ENCODE measurements around the gene CLDN19. TPM values are rescaled to one million over a fixed set of nuclear protein-coding genes. Genes with fewer than 3 reads are reported as not detected.

Gene CLDN19
- total and polyA plus RNA-seq, 2 of the 8 experiments (the other 6 are each of a cell fraction or from before 2014, with no cell fraction given), result 9.7 to 17.2 TPM

GRCh38 chr1:42733415-42734200 is 6.4 kb downstream of the CLDN19 start:
- Histone ChIP-seq H3K4me1 (replicated peaks in 1 of 4; ENCODE audit: control insufficient read depth in 3 of 4, insufficient read depth in 4 of 4, low read length in 3 of 4) (peaks cover 0 to 7% (median under 1%) of the 10 kb centered on the region in 4 experiments; a peak in 3 of 7 replicates), H4K20me1 (replicated peaks in 1 of 2; ENCODE audit: control insufficient read depth in 1 of 2, insufficient read depth in 2 of 2, low read length in 2 of 2) (peaks cover 0 to 3% of the 10 kb centered on the region in 2 experiments), H3K79me1 (ENCODE audit: low read depth, low read length) (no peaks in the 10 kb centered on the region), H3K79me2 (ENCODE audit: control insufficient read depth in 1 of 2, insufficient read depth in 2 of 2, low read length in 2 of 2) (no peaks in the 10 kb centered on the region), H3K36me3 (ENCODE audit: control insufficient read depth in 2 of 4, insufficient read depth in 4 of 4, low read length in 3 of 4) (no peaks in the 10 kb centered on the region), H2BK15ac (ENCODE audit: low read length) (no peak overlapping the region), H4K91ac (replicated peaks; ENCODE audit: insufficient read length, low read length) (peak overlapping the region; percentile 1), H2AFZ (ENCODE audit: low read length) (no peak overlapping the region), H3K23me2 (ENCODE audit: low read depth, low read length) (no peaks in the 10 kb centered on the region), H2BK20ac (ENCODE audit: low read length) (no peak overlapping the region), H4K8ac (ENCODE audit: extremely low read depth, insufficient read depth, low read length) (no peak overlapping the region), H3K4ac (replicated peaks; ENCODE audit: insufficient read length, low read depth, low read length) (peak overlapping the region; percentile 75), H3K9ac (replicated peaks in 1 of 4; ENCODE audit: extremely low read depth in 1 of 4, low read depth in 3 of 4, low read length in 3 of 4) (no peak overlapping the region; a peak in 1 of 7 replicates), H3K9me3 (ENCODE audit: insufficient read depth in 2 of 2, low read depth in 1 of 2, low read length in 1 of 2) (no peaks in the 10 kb centered on the region), H3K4me2 (ENCODE audit: insufficient read depth in 1 of 2, low read depth in 2 of 2, low read length in 2 of 2) (no peak overlapping the region), H2BK5ac (ENCODE audit: low read depth, low read length) (0 out of 2 replicates have a peak overlapping the region, but pooled peaks have one; percentile 9), H3K23ac (ENCODE audit: insufficient read length) (no peak overlapping the region), H3K27me3 (replicated peaks in 1 of 4; ENCODE audit: control insufficient read depth in 3 of 4, extremely low read depth in 1 of 4, insufficient read depth in 3 of 4, low read length in 3 of 4) (no peaks in the 10 kb centered on the region), H2AK5ac (ENCODE audit: low read depth, low read length) (no peak overlapping the region), H3K18ac (ENCODE audit: extremely low read depth, low read length) (peak overlapping the region; percentile 25; the same call in 1 of the 2 replicates), H3K56ac (replicated peaks; ENCODE audit: insufficient read length, low read depth, low read length) (no peak overlapping the region), H3K27ac (ENCODE audit: low read depth, low read length) (no peak overlapping the region), H2BK12ac (ENCODE audit: low read depth, low read length) (no peak overlapping the region), H2BK120ac (replicated peaks; ENCODE audit: low read depth, low read length) (no peak overlapping the region), H3K4me3 (ENCODE audit: extremely low read depth in 1 of 4, insufficient read depth in 2 of 4, low read depth in 3 of 4, low read length in 4 of 4) (no peak overlapping the region), H4K5ac (ENCODE audit: insufficient read length, low read depth, low read length) (no peak overlapping the region), H3K14ac (ENCODE audit: insufficient read length) (no peak overlapping the region)
- TF ChIP-seq RBBP5 (IDR thresholded peaks at IDR 0.05; ENCODE audit: borderline replicate concordance, low read depth, low read length) (0 out of 2 replicates have a peak, but pooled peaks have one; percentile 35), SAP30 (IDR thresholded peaks at IDR 0.05; ENCODE audit: insufficient read depth, insufficient replicate concordance, low read length) (no peak), EZH2 (IDR thresholded peaks at IDR 0.05; ENCODE audit: low read depth, low read length, severe bottlenecking) (no peak), POU5F1 (IDR thresholded peaks at IDR 0.05; ENCODE audit: low read depth, low read length) (no peak)
- FAIRE-seq (no peak), DNase-seq (ENCODE audit: low read depth in 1 of 2, low spot score in 2 of 2) (peak in 1 of 2 experiments; percentile 43)
- ChIA-PET POLR2A (ENCODE audit: partially characterized antibody) (interaction anchor here (0.7 to 1.4 kb wide), 3 partner anchors 27 to 51 kb away, joined by 3 to 6 read pairs (median 3); partner anchors contain the start of gene YBX1), CTCF (ENCODE audit: partially characterized antibody) (interaction anchor here (0.9 to 6.4 kb wide), 5 partner anchors 12 to 155 kb away, joined by 3 to 62 read pairs (median 5); no protein-coding TSS in a partner anchor)
- 89% methylated on average over 12 of the region's 12 CpGs; no CpG with 5 or more reads in 1 of the 2 experiments for WGBS, 2 experiments (ENCODE audit: extremely low coverage in 1 of 2, insufficient coverage in 1 of 2, insufficient read length in 1 of 2, insufficient replicate concordance in 2 of 2, low coverage in 1 of 2, low lambda C conversion rate in 2 of 2, missing lambda C conversion rate in 1 of 2)

All from H1 (cell line).